Gastrocnemius medialis (tissue), 4 donors: ENCODE data around the gene ARHGAP26. TPM values are rescaled to one million over a fixed set of nuclear protein-coding genes. Genes with fewer than 3 reads are reported as not detected.

Experiments
- ATAC-seq, 2 donors: fragments of 150-250 bp; one replicate each; pipeline ENCODE4 v1.9.1; 2016
- DNase-seq, 2 donors: peaks; one replicate each; pipeline ENCODE4 v3.0.0-alpha.2; 2019
- H3K27ac ChIP-seq, 4 donors: fragments of 200-600 bp; sonication (generic); 1 replicate in 1 of 4; 2 replicates in 3 of 4; pipeline ENCODE4 v1.5.1; 2016 to 2018; ENCODE audit warnings: mild to moderate bottlenecking in 2 of 4, moderate library complexity in 1 of 4
- H3K27me3 ChIP-seq, 3 donors: fragments of 200-600 bp; sonication (generic) in 2 of 3; 1 replicate in 1 of 3; 2 replicates in 2 of 3; pipeline versions ENCODE4 v1.5.1 to v1.6.0; 2016 to 2019; ENCODE audit warnings: mild to moderate bottlenecking in 1 of 3, moderate library complexity in 1 of 3
- H3K36me3 ChIP-seq, 2 donors: fragments of 200-600 bp; sonication (generic) in 1 of 2; one replicate each; pipeline ENCODE4 v1.5.1; 2017 to 2018
- H3K4me1 ChIP-seq, 2 donors: fragments of 200-600 bp; sonication (generic) in 1 of 2; one replicate each; pipeline ENCODE4 v1.5.1; 2016 to 2017; ENCODE audit warnings: mild to moderate bottlenecking in 2 of 2
- H3K4me3 ChIP-seq, 4 donors: fragments of 200-600 bp; sonication (generic) in 3 of 4; 1 replicate in 1 of 4; 2 replicates in 3 of 4; pipeline ENCODE4 v1.5.1; 2016 to 2019; ENCODE audit warnings: mild to moderate bottlenecking in 2 of 4
- H3K9me3 ChIP-seq, 3 donors: fragments of 200-600 bp; sonication (generic) in 2 of 3; 1 replicate in 1 of 3; 2 replicates in 2 of 3; pipeline ENCODE4 v1.5.1; 2016 to 2019
- POLR2A ChIP-seq, 2 donors: fragments of 450-650 bp; IDR thresholded peaks; one replicate each; pipeline ENCODE4 v1.6.1; 2017; ENCODE audit warnings: antibody characterized with exemption in 2 of 2, mild to moderate bottlenecking in 2 of 2, moderate library complexity in 2 of 2
- in situ Hi-C, 4 donors: fragments of 200-750 bp; cut with MboI; loops; one replicate each; pipeline versions ENCODE4 v1.15.0 to v1.8.0; 2017; ENCODE audit warnings: low sequenced_read_pairs in 4 of 4
- intact Hi-C: fragments of 100-400 bp; cut with DNase I; formaldehyde crosslinking; loops from one replicate; pipeline ENCODE4 v1.15.1; 2023; ENCODE audit warnings: low total_unique reads
- total RNA-seq, 4 donors: library from RNA; depleted of rRNA; stranded (reverse); fragments of >200 nt; gene quantifications; one replicate each; pipeline versions ENCODE4 v1.1.0 to v1.2.3, GENCODE V29; 2016
- TF ChIP-seq, protein P1 (sequence below), 5 experiments: fragments of 450-650 bp in 3 of 5; fragments of 200-600 bp in 2 of 5; sonication (generic) in 2 of 5; IDR thresholded peaks in 4 of 5; conservative IDR thresholded peaks in 1 of 5; 1 replicate in 4 of 5; 2 replicates in 1 of 5; pipeline ENCODE4 v1.5.1; 2016 to 2019; ENCODE audit warnings: antibody characterized with exemption in 5 of 5, mild to moderate bottlenecking in 3 of 5, moderate library complexity in 3 of 5

ARHGAP26 gene
- total RNA-seq, 4 donors from 2014 or later, result 9.1 to 22.4 (median 13.4) TPM

DNA sequence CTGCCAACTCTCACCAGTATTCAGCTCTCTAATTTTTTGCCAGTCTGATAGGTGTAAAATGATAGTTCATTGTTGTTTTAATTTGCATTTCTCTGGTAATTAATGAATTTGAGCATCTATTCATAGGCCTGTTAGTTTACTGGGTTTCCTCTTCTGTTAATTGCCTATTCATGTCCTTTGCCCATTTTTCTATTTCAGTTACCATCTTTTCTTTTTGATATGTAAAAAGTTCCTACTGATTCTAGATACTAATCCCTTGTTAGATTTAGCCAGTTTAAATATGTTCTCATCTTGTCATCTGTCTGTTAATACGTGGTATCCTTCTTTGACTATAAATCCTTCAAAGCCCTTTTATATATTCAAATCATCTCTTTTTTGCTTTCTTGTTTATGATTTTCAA is 247.8 kb downstream of the ARHGAP26 start:
- in situ Hi-C loops (loop anchor here in 1 of 4 donors (25.0 kb wide), 1 partner anchor 394 kb away; the partner anchor contains the start of gene NR3C1), intact Hi-C loops (loop anchor here (5.0 kb wide), 1 partner anchor 809 kb away; no protein-coding TSS in a partner anchor)
- ATAC-seq (no peak), DNase-seq (no peak)
- Histone ChIP-seq H3K36me3 (no peaks in the 10 kb centered on the region), H3K27me3 (no peaks in the 10 kb centered on the region), H3K27ac (no peak overlapping the region), H3K4me1 (peaks cover 7 to 25% of the 10 kb centered on the region in 2 donors), H3K9me3 (no peaks in the 10 kb centered on the region), H3K4me3 (no peak overlapping the region)
- TF ChIP-seq POLR2A (IDR thresholded peaks at IDR 0.05), result no peak
- TF ChIP-seq, protein P1, sequence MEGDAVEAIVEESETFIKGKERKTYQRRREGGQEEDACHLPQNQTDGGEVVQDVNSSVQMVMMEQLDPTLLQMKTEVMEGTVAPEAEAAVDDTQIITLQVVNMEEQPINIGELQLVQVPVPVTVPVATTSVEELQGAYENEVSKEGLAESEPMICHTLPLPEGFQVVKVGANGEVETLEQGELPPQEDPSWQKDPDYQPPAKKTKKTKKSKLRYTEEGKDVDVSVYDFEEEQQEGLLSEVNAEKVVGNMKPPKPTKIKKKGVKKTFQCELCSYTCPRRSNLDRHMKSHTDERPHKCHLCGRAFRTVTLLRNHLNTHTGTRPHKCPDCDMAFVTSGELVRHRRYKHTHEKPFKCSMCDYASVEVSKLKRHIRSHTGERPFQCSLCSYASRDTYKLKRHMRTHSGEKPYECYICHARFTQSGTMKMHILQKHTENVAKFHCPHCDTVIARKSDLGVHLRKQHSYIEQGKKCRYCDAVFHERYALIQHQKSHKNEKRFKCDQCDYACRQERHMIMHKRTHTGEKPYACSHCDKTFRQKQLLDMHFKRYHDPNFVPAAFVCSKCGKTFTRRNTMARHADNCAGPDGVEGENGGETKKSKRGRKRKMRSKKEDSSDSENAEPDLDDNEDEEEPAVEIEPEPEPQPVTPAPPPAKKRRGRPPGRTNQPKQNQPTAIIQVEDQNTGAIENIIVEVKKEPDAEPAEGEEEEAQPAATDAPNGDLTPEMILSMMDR (IDR thresholded peaks at IDR 0.05 in 4 of 5, conservative IDR thresholded peaks at IDR 0.05 in 1 of 5), result no peak

DNA sequence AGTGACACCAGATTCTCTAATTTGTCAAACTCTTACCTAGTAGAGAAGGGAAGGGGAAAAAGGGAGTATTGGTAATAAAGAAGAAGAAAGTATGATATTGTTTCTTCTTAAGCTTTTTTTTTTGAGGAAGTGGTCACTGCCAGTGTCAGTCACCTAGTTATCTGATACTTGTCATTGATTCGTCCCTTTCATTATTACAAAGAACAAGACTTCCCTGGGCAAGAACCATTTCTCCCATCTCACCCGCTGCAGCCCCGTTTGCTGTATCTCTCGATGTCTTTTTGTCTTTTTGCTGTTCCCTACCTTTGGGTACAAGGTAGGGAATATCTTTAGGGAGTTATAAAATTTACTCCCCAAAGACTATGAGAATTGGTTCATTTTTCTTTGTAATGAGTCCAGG is 249.0 kb downstream of the ARHGAP26 start:
- Histone ChIP-seq H3K4me3 (no peak overlapping the region), H3K9me3 (no peaks in the 10 kb centered on the region), H3K27me3 (no peaks in the 10 kb centered on the region), H3K27ac (no peak overlapping the region), H3K36me3 (no peaks in the 10 kb centered on the region), H3K4me1 (peaks cover 19 to 36% of the 10 kb centered on the region in 2 donors)
- TF ChIP-seq POLR2A (IDR thresholded peaks at IDR 0.05), result no peak
- ATAC-seq (no peak), DNase-seq (no peak)
- in situ Hi-C loops, result loop anchor here in 1 of 4 donors (25.0 kb wide), 1 partner anchor 393 kb away; the partner anchor contains the start of gene NR3C1
- intact Hi-C loops, result loop anchor here (5.0 kb wide), 1 partner anchor 808 kb away; no protein-coding TSS in a partner anchor

DNA sequence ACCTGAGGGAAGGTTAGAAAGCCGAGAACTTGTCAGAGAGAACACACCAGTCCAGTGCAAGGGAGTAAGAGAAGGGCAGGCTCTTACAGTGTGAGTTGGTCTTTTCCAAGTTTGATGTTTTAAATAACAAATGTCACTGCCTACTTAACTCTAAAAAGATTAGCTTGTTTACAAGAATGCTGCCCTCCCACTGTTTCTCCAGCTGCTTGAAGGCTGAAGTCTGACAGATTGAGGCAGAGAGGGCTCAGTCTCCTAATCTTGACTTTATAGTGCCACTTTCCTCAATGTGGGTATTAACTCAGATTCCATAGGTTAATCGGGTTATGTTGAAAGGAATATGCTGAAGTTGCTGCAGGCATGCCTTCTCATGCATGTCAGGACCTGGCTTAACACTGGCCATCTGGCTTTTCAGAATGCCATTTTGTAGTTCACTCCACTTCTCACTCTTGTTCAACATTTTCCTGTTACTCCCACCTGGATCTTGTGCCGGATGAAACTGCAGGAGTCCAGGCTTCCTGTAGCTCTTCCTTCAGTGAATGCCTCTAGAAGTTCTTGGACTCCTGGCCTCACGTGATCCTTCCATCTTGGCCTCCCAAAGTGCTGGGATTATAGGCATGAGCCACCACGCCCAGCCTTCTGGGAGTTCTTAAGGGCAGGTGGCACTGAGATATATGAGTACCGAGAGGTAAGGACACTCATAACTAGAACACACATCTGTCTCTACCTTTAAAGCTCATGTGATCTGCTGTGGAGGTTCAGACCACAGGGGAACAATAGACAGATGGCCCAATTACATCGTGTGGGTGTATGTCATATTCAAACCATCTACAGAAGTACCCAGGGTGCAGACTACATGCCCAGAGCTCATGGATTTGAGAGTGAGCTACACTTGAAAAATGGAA is 249.7 kb downstream of the ARHGAP26 start:
- no peaks in the 10 kb centered on the region for H3K9me3 ChIP-seq
- H3K27me3 ChIP-seq, result no peaks in the 10 kb centered on the region
- DNase-seq, result no peak
- peaks cover 25 to 43% of the 10 kb centered on the region in 2 donors for H3K4me1 ChIP-seq
- in situ Hi-C loops (loop anchor here in 3 of 4 donors (10.0 to 25.0 kb wide), 4 partner anchors 125 to 485 kb away; partner anchors contain the start of gene NR3C1 (in 2 of the 3)), intact Hi-C loops (loop anchor here (5.0 kb wide), 1 partner anchor 807 kb away; no protein-coding TSS in a partner anchor)
- no peak for ATAC-seq
- no peak for TF ChIP-seq POLR2A (IDR thresholded peaks at IDR 0.05)
- TF ChIP-seq, protein P1 (IDR thresholded peaks at IDR 0.05 in 4 of 5, conservative IDR thresholded peaks at IDR 0.05 in 1 of 5), result no peak
- no peak overlapping the region for H3K4me3 ChIP-seq
- H3K27ac ChIP-seq, result no peak overlapping the region
- no peaks in the 10 kb centered on the region for H3K36me3 ChIP-seq

DNA sequence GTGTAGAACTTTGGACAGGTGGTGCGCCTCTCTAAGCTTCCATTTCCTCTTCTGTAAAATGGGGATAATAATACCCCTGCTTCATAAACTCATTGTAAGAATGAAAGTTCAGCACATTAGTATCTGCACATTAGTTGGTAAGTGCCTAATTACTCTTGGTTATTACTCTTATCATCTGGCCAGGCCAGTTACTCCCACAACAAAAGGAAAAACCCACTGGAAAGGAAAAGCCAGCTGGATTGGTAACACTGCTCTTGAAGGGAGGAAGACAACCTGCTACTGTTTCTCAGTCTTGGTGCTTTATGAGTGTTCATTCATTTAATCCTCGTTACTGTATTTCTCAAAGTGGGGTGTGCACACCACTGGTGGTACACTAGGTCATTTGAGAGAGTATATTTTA is 251.4 kb downstream of the ARHGAP26 start:
- ATAC-seq (no peak), DNase-seq (no peak)
- Histone ChIP-seq H3K36me3 (no peaks in the 10 kb centered on the region), H3K27ac (no peak overlapping the region), H3K4me1 (peaks cover 41 to 57% of the 10 kb centered on the region in 2 donors), H3K4me3 (no peak overlapping the region), H3K27me3 (no peaks in the 10 kb centered on the region), H3K9me3 (no peaks in the 10 kb centered on the region)
- in situ Hi-C loops, result loop anchor here in 3 of 4 donors (10.0 to 25.0 kb wide), 4 partner anchors 123 to 483 kb away; partner anchors contain the start of gene NR3C1 (in 2 of the 3)
- intact Hi-C loops, result no loop called here
- TF ChIP-seq POLR2A (IDR thresholded peaks at IDR 0.05), result no peak
- TF ChIP-seq, protein P1 (IDR thresholded peaks at IDR 0.05 in 4 of 5, conservative IDR thresholded peaks at IDR 0.05 in 1 of 5), result no peak
